GM12878 (cell line): ENCODE data around the gene MACF1. TPM values are rescaled to one million over a fixed set of nuclear protein-coding genes. Genes with fewer than 3 reads are reported as not detected.

Experiments
- BACH1 ChIP-seq: fragments of 450-650 bp; IDR thresholded peaks from 2 replicates; pipeline ENCODE4 v1.6.1; 2017; ENCODE audit warnings: mild to moderate bottlenecking, borderline replicate concordance
- BCL11A ChIP-seq: IDR thresholded peaks from 2 replicates; pipeline ENCODE4 v1.6.1; 2011; ENCODE audit warnings: low read depth, low read length
- BHLHE40 ChIP-seq, 2 experiments: fragments of 450-650 bp in 1 of 2; IDR thresholded peaks; 2 replicates each; pipeline ENCODE4 v1.6.1; 2011 to 2017; ENCODE audit warnings: low read depth in 2 of 2, borderline replicate concordance in 1 of 2, improper control_type of control experiment in 1 of 2, low read length in 1 of 2, mild to moderate bottlenecking in 1 of 2
- CBFB ChIP-seq: IDR thresholded peaks from 2 replicates; pipeline ENCODE4 v1.6.1; 2016; ENCODE audit warnings: antibody characterized with exemption, low read depth
- CHD4 ChIP-seq: fragments of 200-600 bp; sonication (generic); IDR thresholded peaks from 2 replicates; pipeline ENCODE4 v1.6.1; 2016; ENCODE audit warnings: mild to moderate bottlenecking
- CTCF ChIP-seq, 3 experiments: IDR thresholded peaks in 2 of 3; conservative IDR thresholded peaks in 1 of 3; 2 replicates each; pipeline ENCODE4 v1.5.1; 2011; ENCODE audit warnings: low read depth in 3 of 3, low read length in 3 of 3, mild to moderate bottlenecking in 3 of 3, control low read depth in 2 of 3, moderate library complexity in 2 of 3, inconsistent platforms in 1 of 3, mixed read lengths in 1 of 3; ENCODE audit not compliant: control insufficient read depth in 2 of 3, insufficient read depth in 1 of 3; ENCODE audit errors: extremely low read depth in 1 of 3
- E2F4 ChIP-seq: IDR thresholded peaks from 2 replicates; pipeline ENCODE4 v1.6.1; 2012; ENCODE audit warnings: low read depth, low read length, improper control_type of control experiment
- ELK1 ChIP-seq: IDR thresholded peaks from 2 replicates; pipeline ENCODE4 v1.6.1; 2012; ENCODE audit warnings: low read depth, low read length, improper control_type of control experiment
- MAX ChIP-seq: IDR thresholded peaks from 2 replicates; pipeline ENCODE4 v1.6.1; 2012; ENCODE audit warnings: low read depth, low read length, improper control_type of control experiment
- MTA3 ChIP-seq: IDR thresholded peaks from 2 replicates; pipeline ENCODE4 v1.6.1; 2012; ENCODE audit warnings: low read length, inconsistent platforms, borderline replicate concordance
- POU2F2 ChIP-seq: IDR thresholded peaks from 3 replicates; pipeline ENCODE4 v1.6.1; 2011; ENCODE audit warnings: low read depth, mild to moderate bottlenecking, low read length, borderline replicate concordance
- RAD51 ChIP-seq: fragments of 450-650 bp; IDR thresholded peaks from 2 replicates; pipeline ENCODE4 v1.6.1; 2016; ENCODE audit warnings: moderate library complexity, mild to moderate bottlenecking, inconsistent platforms
- STAT1 ChIP-seq: fragments of 450-650 bp; conservative IDR thresholded peaks from 2 replicates; pipeline ENCODE4 v1.6.1; 2014; ENCODE audit warnings: antibody characterized with exemption, mild to moderate bottlenecking
- ZNF217 ChIP-seq: fragments of 450-650 bp; IDR thresholded peaks from 2 replicates; pipeline ENCODE4 v1.6.1; 2017; ENCODE audit warnings: antibody characterized with exemption, mild to moderate bottlenecking
- ZNF24 ChIP-seq: fragments of 450-650 bp; IDR thresholded peaks from 2 replicates; pipeline ENCODE4 v1.6.1; 2017; ENCODE audit warnings: antibody characterized with exemption, mild to moderate bottlenecking
- ZSCAN29 ChIP-seq: fragments of 450-650 bp; IDR thresholded peaks from 2 replicates; pipeline ENCODE4 v1.6.1; 2017; ENCODE audit warnings: mild to moderate bottlenecking, moderate library complexity
- polyA plus RNA-seq, 11 experiments: library from polyadenylated mRNA; depleted of rRNA in 4 of 11; unstranded in 6 of 11; stranded (reverse) in 5 of 11; fragments of >200 nt; fragmentation: Nextera tagmentation in 4 of 11; fragmentation: Illumina TruSeq in 1 of 11; extraction: Ambion mirVana in 4 of 11; extraction: Trizol in 1 of 11; gene quantifications; 1 replicate in 1 of 11; 2 replicates in 10 of 11; pipeline versions ENCODE4 v1.2.1 to v1.2.3, GENCODE V29; 2011 to 2016; ENCODE audit warnings: inconsistent platforms in 2 of 11, missing spikeins in 2 of 11, low read depth in 1 of 11
- total RNA-seq, 4 experiments: library from RNA; depleted of rRNA in 3 of 4; stranded (reverse); fragments of >200 nt in 3 of 4; fragmentation: Illumina TruSeq in 1 of 4; extraction: Trizol in 1 of 4; gene quantifications; 2 replicates each; pipeline versions ENCODE4 v1.2.1 to v1.2.3, GENCODE V29; 2013 to 2021
- TF ChIP-seq, protein P1 (sequence below): IDR thresholded peaks from 2 replicates; pipeline ENCODE4 v1.6.1; 2012; ENCODE audit warnings: low read length, inconsistent platforms
- TF ChIP-seq, protein P2 (sequence below): fragments of 450-650 bp; IDR thresholded peaks from 2 replicates; pipeline ENCODE4 v1.6.1; 2017; ENCODE audit warnings: antibody characterized with exemption, mild to moderate bottlenecking, moderate library complexity

Gene MACF1
- total and polyA plus RNA-seq, 10 of the 15 experiments (the other 5 are each of a cell fraction or from before 2014, with no cell fraction given), result 15.5 to 201 (median 76.9) TPM

GRCh38 chr1:39272027-39272797, 67.7 kb downstream of the MACF1 start (continued):
- TF ChIP-seq E2F4 (no peak), STAT1 (no peak), CBFB (no peak; the same call in 1 of the 2 replicates), BCL11A (peak; percentile 72; the same call in 1 of the 2 replicates), RAD51 (no peak), CTCF (IDR thresholded peaks at IDR 0.05 in 2 of 3, conservative IDR thresholded peaks at IDR 0.05 in 1 of 3; ENCODE audit: control insufficient read depth in 2 of 3, extremely low read depth in 1 of 3, insufficient read depth in 1 of 3, low read depth in 3 of 3, low read length in 3 of 3) (no peak), ELK1 (no peak), ZNF24 (no peak), ZNF217 (no peak), CHD4 (no peak), MTA3 (peak; percentile 74; the same call in 1 of the 2 replicates), BACH1 (no peak), MAX (no peak), ZSCAN29 (no peak), BHLHE40 (IDR thresholded peaks at IDR 0.05; ENCODE audit: borderline replicate concordance in 1 of 2, low read depth in 2 of 2, low read length in 1 of 2) (peak in 1 of 2 experiments; percentile 33; a peak in 2 of 4 replicates), POU2F2 (no peak)
- TF ChIP-seq, protein P1, sequence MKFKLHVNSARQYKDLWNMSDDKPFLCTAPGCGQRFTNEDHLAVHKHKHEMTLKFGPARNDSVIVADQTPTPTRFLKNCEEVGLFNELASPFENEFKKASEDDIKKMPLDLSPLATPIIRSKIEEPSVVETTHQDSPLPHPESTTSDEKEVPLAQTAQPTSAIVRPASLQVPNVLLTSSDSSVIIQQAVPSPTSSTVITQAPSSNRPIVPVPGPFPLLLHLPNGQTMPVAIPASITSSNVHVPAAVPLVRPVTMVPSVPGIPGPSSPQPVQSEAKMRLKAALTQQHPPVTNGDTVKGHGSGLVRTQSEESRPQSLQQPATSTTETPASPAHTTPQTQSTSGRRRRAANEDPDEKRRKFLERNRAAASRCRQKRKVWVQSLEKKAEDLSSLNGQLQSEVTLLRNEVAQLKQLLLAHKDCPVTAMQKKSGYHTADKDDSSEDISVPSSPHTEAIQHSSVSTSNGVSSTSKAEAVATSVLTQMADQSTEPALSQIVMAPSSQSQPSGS, result peak; percentile 60
- TF ChIP-seq, protein P2, sequence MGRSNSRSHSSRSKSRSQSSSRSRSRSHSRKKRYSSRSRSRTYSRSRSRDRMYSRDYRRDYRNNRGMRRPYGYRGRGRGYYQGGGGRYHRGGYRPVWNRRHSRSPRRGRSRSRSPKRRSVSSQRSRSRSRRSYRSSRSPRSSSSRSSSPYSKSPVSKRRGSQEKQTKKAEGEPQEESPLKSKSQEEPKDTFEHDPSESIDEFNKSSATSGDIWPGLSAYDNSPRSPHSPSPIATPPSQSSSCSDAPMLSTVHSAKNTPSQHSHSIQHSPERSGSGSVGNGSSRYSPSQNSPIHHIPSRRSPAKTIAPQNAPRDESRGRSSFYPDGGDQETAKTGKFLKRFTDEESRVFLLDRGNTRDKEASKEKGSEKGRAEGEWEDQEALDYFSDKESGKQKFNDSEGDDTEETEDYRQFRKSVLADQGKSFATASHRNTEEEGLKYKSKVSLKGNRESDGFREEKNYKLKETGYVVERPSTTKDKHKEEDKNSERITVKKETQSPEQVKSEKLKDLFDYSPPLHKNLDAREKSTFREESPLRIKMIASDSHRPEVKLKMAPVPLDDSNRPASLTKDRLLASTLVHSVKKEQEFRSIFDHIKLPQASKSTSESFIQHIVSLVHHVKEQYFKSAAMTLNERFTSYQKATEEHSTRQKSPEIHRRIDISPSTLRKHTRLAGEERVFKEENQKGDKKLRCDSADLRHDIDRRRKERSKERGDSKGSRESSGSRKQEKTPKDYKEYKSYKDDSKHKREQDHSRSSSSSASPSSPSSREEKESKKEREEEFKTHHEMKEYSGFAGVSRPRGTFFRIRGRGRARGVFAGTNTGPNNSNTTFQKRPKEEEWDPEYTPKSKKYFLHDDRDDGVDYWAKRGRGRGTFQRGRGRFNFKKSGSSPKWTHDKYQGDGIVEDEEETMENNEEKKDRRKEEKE, result no peak
